Neural progenitor cell (in vitro differentiated cells): ENCODE measurements around the gene GABRB1. TPM values are rescaled to one million over a fixed set of nuclear protein-coding genes. Genes with fewer than 3 reads are reported as not detected.

ENCODE experiments used
- DNase-seq: peaks from one replicate; pipeline ENCODE4 v3.0.0-alpha.2; 2016; ENCODE audit warnings: low spot score
- H2AFZ ChIP-seq: fragments of 200-600 bp; sonication (generic); replicated peaks from 2 replicates; pipeline ENCODE4 v1.6.1; 2016; ENCODE audit warnings: antibody characterized with exemption
- H3F3A ChIP-seq: fragments of 200-600 bp; sonication (generic); 2 replicates; pipeline ENCODE4 v1.6.1; 2016; ENCODE audit warnings: antibody characterized with exemption, low read depth
- H3K27ac ChIP-seq: fragments of 200-600 bp; sonication (generic); 2 replicates; pipeline ENCODE4 v1.5.1; 2016; ENCODE audit warnings: mild to moderate bottlenecking
- H3K27me3 ChIP-seq: fragments of 200-600 bp; sonication (generic); 2 replicates; pipeline ENCODE4 v1.6.1; 2016; ENCODE audit warnings: mild to moderate bottlenecking, moderate library complexity
- H3K36me3 ChIP-seq: fragments of 200-600 bp; sonication (generic); 2 replicates; pipeline ENCODE4 v1.5.1; 2016
- H3K4me1 ChIP-seq: fragments of 200-600 bp; sonication (generic); 2 replicates; pipeline ENCODE4 v1.6.1; 2016; ENCODE audit warnings: mixed run types
- H3K4me2 ChIP-seq: fragments of 200-600 bp; sonication (generic); 2 replicates; pipeline ENCODE4 v1.6.1; 2016
- H3K4me3 ChIP-seq: fragments of 200-600 bp; sonication (generic); 2 replicates; pipeline ENCODE4 v1.5.1; 2016
- H3K79me2 ChIP-seq: fragments of 200-600 bp; sonication (generic); 2 replicates; pipeline ENCODE4 v1.6.1; 2016; ENCODE audit warnings: low read depth
- H3K9ac ChIP-seq: fragments of 200-600 bp; sonication (generic); 2 replicates; pipeline ENCODE4 v1.6.1; 2016
- H3K9me3 ChIP-seq: fragments of 200-600 bp; sonication (generic); 2 replicates; pipeline ENCODE4 v1.5.1; 2016; ENCODE audit warnings: low read depth
- H4K20me1 ChIP-seq: fragments of 200-600 bp; sonication (generic); 2 replicates; pipeline ENCODE4 v1.6.1; 2016; ENCODE audit warnings: low read depth
- H3K27ac Mint-ChIP-seq: 3 replicates; pipeline ENCODE4 v1.8.0; 2021; ENCODE audit warnings: mixed read lengths
- H3K27me3 Mint-ChIP-seq: 2 replicates; pipeline ENCODE4 v1.8.0; 2022; ENCODE audit warnings: low read depth, mild to moderate bottlenecking, inconsistent platforms, moderate library complexity, mixed read lengths; ENCODE audit not compliant: insufficient read depth
- H3K36me3 Mint-ChIP-seq: 3 replicates; pipeline ENCODE4 v1.8.0; 2021; ENCODE audit warnings: mixed read lengths
- H3K4me1 Mint-ChIP-seq: 3 replicates; pipeline ENCODE4 v1.8.0; 2021; ENCODE audit warnings: mixed read lengths
- H3K4me3 Mint-ChIP-seq: 3 replicates; pipeline ENCODE4 v1.8.0; 2021; ENCODE audit warnings: mild to moderate bottlenecking, moderate library complexity, mixed read lengths
- H3K9me3 Mint-ChIP-seq: 3 replicates; pipeline ENCODE4 v1.8.0; 2020; ENCODE audit warnings: mixed read lengths
- CTCF ChIP-seq: fragments of 200-600 bp; sonication (generic); IDR thresholded peaks from 2 replicates; pipeline ENCODE4 v1.5.1; 2017; ENCODE audit warnings: antibody characterized with exemption, mild to moderate bottlenecking
- EZH2 ChIP-seq: fragments of 200-600 bp; sonication (generic); IDR thresholded peaks from 2 replicates; pipeline ENCODE4 v1.6.1; 2017; ENCODE audit warnings: antibody characterized with exemption, mild to moderate bottlenecking, moderate library complexity
- EZH2phosphoT487 ChIP-seq: fragments of 200-600 bp; sonication (generic); IDR thresholded peaks from 2 replicates; pipeline ENCODE4 v1.6.1; 2017; ENCODE audit warnings: antibody characterized with exemption
- total RNA-seq: library from RNA; depleted of rRNA; stranded (reverse); fragments of >200 nt; gene quantifications from 2 replicates; pipeline ENCODE4 v1.2.3, GENCODE V29; 2015; ENCODE audit warnings: low replicate concordance

Gene GABRB1
- total RNA-seq, 1 donor from 2014 or later, result not detected

- Histone ChIP-seq H3K4me1 (no peaks in the 10 kb centered on the region), H3K79me2 (no peaks in the 10 kb centered on the region), H3F3A (no peaks in the 10 kb centered on the region), H4K20me1 (no peaks in the 10 kb centered on the region), H3K9me3 (no peaks in the 10 kb centered on the region), H3K4me2 (no peak overlapping the region), H3K27me3 (no peaks in the 10 kb centered on the region), H3K36me3 (no peaks in the 10 kb centered on the region), H3K9ac (no peak overlapping the region), H3K27ac (no peak overlapping the region), H2AFZ (no peak overlapping the region), H3K4me3 (no peak overlapping the region)
- H3K27me3 Mint-ChIP-seq, result no peaks in the 10 kb centered on the region
- no peak overlapping the region for H3K4me3 Mint-ChIP-seq
- peaks cover 4% of the 10 kb centered on the region for H3K4me1 Mint-ChIP-seq
- TF ChIP-seq EZH2, result no peak
- TF ChIP-seq CTCF, result no peak
- no peak for TF ChIP-seq EZH2phosphoT487
- no peak overlapping the region for H3K27ac Mint-ChIP-seq
- H3K36me3 Mint-ChIP-seq, result no peaks in the 10 kb centered on the region
- no peak for DNase-seq
- no peaks in the 10 kb centered on the region for H3K9me3 Mint-ChIP-seq
Measured at GRCh38 chr4:47155919-47156318, 124.6 kb downstream of the GABRB1 start.

GRCh38 chr4:47160095-47160494, 128.7 kb downstream of the GABRB1 start:
- H3K4me1 ChIP-seq, result no peaks in the 10 kb centered on the region
- TF ChIP-seq CTCF (no peak), EZH2 (no peak), EZH2phosphoT487 (no peak)

GRCh38 chr4:47167081-47168035, 136.0 kb downstream of the GABRB1 start:
- H3K9me3 ChIP-seq, result no peaks in the 10 kb centered on the region
- H3K4me1 Mint-ChIP-seq, result no peaks in the 10 kb centered on the region
- no peaks in the 10 kb centered on the region for H4K20me1 ChIP-seq
- no peak overlapping the region for H3K9ac ChIP-seq
- no peak overlapping the region for H3K4me3 Mint-ChIP-seq
- no peak overlapping the region for H3K4me3 ChIP-seq
- H3K4me1 ChIP-seq, result no peaks in the 10 kb centered on the region
- TF ChIP-seq EZH2phosphoT487 (no peak), CTCF (no peak), EZH2 (no peak)
- H3K27ac Mint-ChIP-seq, result no peak overlapping the region
- H3K27me3 ChIP-seq, result no peaks in the 10 kb centered on the region
- H3K9me3 Mint-ChIP-seq, result no peaks in the 10 kb centered on the region
- H2AFZ ChIP-seq, result no peak overlapping the region
- DNase-seq, result no peak
- no peaks in the 10 kb centered on the region for H3F3A ChIP-seq
- H3K27me3 Mint-ChIP-seq, result no peaks in the 10 kb centered on the region
- H3K4me2 ChIP-seq, result no peak overlapping the region
- H3K27ac ChIP-seq, result no peak overlapping the region
- H3K79me2 ChIP-seq, result no peaks in the 10 kb centered on the region
- H3K36me3 Mint-ChIP-seq, result no peaks in the 10 kb centered on the region
- no peaks in the 10 kb centered on the region for H3K36me3 ChIP-seq

More at GRCh38 chr4:47160095-47160494, 128.7 kb downstream of the GABRB1 start:
- no peak overlapping the region for H3K4me3 Mint-ChIP-seq
- H3K4me3 ChIP-seq, result no peak overlapping the region
- H3K9ac ChIP-seq, result no peak overlapping the region
- H4K20me1 ChIP-seq, result no peaks in the 10 kb centered on the region
- no peak overlapping the region for H3K27ac Mint-ChIP-seq
- no peaks in the 10 kb centered on the region for H3K36me3 Mint-ChIP-seq
- no peak overlapping the region for H3K4me2 ChIP-seq
- H2AFZ ChIP-seq, result no peak overlapping the region
- H3K27me3 ChIP-seq, result no peaks in the 10 kb centered on the region
- no peaks in the 10 kb centered on the region for H3K4me1 Mint-ChIP-seq
- DNase-seq, result no peak
- no peaks in the 10 kb centered on the region for H3K27me3 Mint-ChIP-seq
- no peak overlapping the region for H3K27ac ChIP-seq
- no peaks in the 10 kb centered on the region for H3F3A ChIP-seq
- H3K9me3 ChIP-seq, result no peaks in the 10 kb centered on the region
- H3K79me2 ChIP-seq, result no peaks in the 10 kb centered on the region
- H3K9me3 Mint-ChIP-seq, result no peaks in the 10 kb centered on the region
- no peaks in the 10 kb centered on the region for H3K36me3 ChIP-seq
